SK-N-DZ (cell line): Measurements from ENCODE around the gene MLXIPL.
"Not testable (repeated sequence)": the region's sequence is repeated elsewhere in the genome, so short reads cannot be mapped to it uniquely, and the experiment has no call there.

Experiments
- DNase-seq: peaks from one replicate; pipeline ENCODE4 v3.0.0-alpha.2; 2015; ENCODE audit warnings: low spot score

The MLXIPL gene

DNA sequence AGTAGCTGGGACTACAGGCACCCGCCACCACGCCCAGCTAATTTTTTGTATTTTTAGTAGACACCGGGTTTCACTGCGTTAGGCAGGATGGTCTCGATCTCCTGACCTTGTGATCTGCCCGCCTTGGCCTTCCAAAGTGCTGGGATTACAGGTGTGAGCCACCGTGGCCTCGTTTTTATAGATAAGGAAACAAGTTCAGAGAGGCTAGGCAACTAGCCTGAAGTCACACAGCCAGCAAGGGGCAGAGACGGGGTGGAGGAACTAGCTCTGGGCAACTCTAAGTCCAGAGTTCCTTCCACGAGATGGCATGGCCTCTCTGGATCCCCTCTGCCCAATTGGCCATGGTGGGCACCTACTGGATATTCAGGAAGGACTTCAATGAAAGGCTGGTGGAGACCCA lies 9.4 kb downstream of the MLXIPL start:
- DNase-seq, result not testable (repeated sequence)

DNA sequence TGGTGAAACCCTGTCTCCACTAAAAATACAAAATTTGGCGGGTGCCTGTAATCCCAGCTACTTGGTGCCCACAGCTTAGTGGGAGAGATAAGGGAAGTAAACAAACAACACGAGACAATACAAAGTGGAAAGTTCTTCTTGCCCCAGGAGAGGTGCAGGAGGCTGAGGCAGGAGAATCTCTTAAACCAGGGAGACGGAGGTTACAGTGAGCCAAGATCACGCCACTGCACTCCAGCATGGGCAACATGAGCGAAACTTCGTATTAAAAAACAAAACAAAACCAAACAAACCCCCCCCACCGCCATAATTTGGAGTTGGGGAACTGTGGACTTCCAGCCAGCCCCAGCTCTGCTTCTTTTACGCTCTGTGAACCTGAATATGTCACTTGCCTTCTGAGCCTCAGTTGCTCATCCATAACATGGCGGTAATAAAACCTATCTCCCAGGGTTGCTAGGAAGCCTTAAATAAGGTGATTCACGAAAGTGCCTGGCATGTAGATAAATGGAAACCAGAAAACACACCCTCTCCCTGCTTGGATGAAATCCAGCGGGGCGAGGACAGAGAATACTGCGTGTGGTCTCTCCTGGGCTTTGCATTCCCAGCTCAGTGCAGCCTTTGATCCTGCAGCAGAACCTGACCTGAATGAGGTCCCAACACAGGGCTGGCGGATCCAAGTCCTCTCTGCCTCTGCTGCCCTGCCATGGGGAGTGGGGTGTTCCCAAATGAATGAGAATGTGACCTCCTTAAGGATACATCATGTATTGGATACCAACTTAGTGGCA lies 10.2 kb downstream of the MLXIPL start:
- no peak for DNase-seq

DNA sequence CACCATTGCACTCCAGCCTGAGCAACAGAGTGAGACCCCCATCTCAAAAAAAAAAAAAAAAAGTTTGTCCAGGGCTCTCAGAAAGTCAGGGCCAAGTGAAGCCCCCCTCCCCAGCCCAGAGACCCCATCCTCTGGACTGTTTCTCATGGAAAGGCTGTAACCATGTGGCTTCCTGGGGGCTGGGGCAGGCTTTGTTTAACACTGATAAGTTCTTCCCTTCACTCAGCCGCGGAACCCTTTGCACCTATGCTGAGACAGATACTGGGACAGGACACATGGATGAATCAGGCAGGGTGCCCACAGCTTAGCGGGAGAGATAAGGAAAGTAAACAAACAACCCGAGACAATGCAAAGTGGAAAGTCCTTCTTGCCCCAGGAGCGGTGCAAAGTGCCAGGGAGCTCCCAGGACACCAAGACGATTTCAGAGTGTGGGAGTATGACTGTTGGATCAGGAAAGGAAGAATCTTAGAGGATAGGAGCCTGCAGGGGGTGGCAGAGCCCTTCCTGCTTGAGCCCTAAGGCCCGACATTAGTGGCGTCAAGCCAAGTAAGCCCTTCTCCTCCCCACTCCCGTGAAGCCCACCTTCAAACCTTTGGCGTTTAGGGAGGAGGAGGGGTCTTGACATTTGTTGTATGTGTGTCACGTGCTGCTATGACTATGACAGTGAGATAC lies 11.6 kb downstream of the MLXIPL start:
- DNase-seq, result no peak

DNA sequence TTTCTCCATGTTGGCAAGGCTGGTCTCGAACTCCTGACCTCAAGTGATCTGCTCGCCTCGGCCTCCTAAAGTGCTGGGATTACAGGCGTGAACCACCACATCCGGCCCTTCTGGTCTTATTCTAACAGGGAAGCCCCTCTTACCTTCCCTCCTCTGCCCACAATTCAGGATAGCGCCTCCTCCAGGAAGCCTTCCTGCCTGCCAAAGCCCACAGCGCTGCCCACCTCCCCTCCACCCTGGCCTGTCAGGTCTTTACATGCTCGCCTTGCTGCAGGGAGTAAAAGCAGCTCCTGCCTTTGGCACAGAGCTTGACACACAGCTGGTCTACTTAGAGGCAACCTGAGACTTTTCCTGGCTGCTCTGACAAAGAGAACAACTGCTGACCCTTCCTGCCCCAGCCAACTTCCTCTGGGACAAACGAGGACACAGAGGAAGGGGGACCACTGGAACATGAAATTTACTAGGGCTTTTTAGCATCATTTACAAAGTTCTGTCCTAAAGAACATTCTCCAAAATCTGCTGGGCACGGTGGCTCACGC lies 13.2 kb downstream of the MLXIPL start:
- no peak for DNase-seq

DNA sequence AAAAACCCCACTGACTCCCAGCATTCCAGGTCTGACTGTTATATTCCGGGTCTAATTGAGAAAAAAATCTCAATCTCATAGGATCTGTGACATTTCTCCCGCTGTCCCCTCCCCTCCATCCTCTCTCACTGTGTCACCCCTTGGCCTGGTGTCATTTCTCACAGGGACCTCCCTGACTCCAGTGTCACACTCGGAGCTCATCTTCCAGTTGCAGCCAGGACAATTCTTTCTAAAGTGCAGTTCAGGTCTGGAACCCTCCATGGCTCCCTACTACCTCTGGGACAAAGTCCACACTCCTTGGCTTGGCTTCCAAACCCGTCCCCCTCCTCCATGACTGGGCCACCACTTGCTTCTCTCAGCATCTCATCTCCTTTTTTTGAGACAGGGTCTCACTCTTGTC lies 14.2 kb downstream of the MLXIPL start:
- DNase-seq, result no peak

DNA sequence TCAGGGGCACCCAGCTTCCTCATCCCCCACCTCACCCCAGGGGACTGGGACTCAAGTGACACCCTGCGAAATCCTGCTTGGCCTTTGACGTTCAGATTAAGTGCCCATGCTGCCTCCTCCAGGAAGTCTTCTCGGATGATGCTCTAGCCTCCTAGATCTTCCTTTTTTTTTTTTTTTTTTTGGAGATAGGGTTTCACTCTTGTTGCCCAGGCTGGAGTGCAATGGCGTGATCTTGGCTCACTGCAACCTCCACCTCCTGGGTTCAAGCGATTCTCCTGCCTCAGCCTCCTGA lies 16.7 kb downstream of the MLXIPL start:
- DNase-seq, result not testable (repeated sequence)

DNA sequence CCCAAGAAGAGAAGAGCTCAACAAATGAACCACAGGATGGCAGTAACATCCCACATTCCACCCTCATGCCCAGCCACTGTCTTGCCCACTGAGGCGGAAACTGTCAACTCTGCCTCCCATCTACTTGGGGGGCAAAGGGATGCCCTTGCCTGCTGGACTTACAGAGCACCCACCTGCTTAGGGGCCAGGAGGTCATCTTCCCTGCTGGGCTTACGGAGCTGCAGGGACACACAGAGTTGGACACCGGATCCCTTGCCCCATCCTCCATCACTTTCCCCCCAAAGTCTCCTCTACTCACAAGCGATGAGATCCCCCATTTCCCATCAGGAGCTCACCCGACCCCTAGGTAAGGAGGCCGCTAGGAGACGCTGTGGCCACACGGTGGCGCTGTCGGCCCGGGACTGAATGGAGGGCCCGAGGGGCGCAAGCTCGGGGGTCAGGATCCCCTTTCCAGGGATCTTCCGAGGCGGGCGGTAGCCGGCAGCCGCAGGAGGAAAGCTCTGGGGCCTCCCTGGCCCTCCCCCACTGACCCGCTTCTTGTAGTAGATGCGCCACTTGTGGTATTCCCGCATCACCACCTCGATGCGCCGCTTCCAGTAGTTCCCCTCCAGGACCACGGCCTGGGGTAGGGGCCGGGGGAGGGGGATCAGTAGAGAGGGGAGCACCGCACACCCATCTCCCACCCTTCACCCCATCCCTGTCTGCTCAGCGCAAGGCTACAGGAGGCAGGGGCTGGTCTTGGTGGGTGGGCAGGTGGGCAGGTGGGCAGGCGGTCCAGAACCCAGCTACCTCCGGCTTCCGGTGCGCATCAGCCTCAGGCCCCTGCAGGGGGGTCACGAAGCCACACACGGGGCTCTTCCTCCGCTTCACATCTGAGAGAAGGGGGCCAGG lies 17.3 kb downstream of the MLXIPL start:
- DNase-seq, result peak; percentile 63

DNA sequence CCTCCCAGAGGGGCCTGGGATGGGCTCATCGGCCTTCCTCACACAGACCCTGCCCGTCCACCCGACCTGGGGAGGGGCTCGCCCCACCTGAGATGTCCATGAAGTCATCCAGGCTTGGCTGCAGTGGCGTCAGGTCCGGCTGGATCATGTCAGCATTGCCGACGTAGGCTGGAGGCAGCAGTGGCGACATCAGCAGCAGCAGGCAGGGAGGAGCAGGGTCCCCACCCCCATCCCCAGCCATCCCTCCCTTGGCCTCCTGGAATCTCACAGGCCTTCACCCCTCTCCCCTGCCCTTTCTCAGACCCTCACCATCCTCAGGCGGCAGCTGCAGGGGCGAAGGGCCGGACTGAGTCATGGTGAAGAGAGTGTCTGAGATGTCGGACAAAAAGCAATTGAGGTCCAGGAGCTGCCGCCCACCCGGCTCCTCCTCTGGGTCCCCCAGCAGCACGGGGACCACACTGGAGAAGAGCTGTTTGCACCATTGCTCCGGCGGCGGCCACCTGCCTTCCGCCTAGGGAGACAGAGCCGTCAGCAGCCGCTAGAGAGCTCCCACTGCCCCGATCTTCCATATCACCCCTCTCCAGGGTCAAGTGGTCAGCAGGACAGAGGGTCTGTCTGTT lies 18.6 kb downstream of the MLXIPL start:
- DNase-seq, result no peak

DNA sequence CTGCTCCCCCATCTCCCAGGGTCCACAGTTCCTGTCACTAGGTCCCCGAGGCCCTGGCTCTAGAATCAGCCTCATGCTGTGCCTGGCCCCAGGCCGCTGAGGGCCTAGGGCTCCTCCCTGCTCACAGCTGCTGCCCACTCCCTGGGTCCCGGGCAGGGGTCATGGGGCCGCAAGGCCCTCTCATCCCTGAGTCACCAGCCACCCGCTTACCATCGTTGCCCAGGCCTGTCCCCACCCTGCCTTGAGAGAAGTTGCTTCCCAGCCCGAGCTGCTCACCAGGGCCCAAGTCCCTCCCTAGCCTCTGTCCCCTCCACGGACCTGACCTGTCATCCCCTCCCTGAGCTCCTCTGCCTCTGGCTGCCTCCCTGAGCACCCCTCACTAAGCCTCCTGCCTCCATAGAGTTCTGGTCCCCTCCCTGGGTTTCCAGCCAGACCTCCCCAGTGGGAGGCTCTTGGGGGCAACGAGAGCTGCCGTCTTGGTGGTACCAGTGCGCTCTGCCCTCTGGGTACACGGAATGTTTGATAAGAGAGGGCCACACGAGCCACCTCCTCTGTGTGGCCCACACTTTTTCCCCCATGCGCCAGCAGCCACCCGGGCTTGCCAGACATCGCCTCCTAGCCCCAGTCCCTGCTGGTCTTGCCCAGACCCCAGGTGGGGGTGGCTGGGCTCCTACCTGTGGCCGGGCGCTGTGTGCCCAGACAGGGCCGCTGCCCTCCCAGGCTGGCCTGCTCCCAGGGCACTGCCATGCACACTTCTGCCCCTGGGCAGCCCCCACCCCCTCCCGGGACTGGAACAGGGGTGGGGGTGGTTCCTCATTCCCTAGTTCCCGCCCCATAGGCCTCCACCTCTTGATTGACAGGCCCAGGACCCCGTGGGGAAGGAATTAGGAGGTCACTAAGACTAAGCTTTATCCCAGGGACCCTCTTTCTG lies 21.3 kb downstream of the MLXIPL start:
- no peak for DNase-seq

DNA sequence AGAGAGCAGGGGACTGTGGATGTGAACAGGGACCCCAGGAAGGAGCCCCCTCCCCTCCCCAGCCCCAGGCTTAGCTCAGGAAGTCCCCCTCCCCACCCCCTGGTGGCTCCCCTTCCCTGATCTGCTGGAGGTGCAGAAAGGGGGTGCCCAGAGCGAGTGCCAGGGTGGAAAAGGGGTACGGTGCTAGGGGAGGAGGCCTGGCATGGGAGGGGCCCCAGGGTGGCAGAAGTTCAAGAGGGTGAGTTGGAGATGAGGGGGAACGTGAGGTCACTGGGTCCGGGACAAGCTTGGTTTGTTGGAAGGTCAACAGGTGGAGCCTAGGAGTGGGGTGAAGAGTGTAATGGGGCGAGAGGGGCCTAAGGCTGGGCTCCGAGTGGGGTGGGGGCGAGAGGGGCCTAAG lies 24.4 kb downstream of the MLXIPL start:
- no peak for DNase-seq

DNA sequence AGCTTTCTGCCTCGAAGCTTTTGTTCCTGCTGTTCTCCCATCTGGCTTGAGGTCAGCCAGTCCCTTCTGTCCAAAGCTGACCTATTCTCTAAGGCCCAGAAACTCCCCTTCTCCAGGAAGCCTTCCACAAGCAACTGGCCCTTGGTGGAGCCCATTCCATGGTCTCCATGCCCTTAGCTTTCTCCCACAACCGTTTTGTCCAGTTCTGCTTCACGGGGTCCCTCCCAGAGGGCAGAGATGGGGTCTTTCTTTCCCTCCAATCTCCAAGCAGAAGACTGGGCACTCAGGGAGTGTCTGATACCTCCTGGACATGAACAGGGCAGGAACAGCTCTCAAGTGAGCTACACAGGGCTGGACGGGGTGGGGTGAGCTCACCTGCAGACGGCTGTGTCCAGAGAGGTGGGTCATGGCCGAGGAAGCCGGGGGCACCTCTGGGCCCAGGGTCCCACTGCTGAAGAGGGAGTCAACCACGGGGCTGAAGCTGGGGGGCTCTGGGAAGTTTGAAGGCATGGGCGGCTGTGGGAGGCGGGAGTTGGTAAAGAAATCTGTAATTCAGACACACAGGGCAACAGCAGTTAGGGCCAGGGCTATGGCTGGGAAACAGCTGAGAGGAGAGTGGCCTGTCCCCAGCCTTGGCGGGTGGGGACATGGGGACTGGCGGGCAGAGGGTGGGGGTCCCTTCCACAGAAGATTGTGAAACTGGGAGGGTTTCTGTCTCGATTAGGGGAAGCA lies 25.0 kb downstream of the MLXIPL start:
- DNase-seq, result no peak

DNA sequence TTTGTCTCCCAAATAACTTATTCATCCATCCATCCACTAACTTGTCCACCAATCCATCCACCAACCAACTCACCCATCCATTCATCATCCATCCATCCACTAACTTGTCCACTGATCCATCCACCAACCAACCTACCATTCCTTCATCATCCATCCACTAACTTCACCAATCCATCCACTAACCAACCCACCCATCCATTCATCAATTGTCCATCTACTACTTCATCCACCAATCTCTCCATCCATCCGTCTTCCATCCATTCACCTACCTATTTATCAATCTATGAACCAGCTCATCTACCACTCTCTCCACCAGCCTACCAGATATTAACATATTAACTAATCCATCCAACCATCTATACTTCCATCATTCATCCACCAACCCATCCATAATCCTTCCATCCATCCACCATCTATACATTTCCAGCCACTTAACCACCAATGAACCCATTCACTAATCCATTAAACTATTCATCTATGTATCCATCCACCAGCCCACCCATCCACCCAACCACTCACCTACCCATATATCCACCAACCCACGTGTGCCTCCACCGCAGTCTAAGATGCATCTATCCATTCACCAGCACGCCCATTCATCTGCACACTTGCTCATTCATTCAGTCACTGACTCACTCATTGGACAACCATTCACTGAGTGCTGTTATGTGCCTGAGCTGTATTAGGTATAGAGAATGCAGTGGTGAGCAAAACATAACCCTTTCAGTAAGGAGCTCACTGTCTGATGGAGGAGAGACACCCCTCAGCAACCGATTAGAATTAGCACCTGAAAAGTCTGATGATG lies 26.1 kb downstream of the MLXIPL start:
- no peak for DNase-seq

DNA sequence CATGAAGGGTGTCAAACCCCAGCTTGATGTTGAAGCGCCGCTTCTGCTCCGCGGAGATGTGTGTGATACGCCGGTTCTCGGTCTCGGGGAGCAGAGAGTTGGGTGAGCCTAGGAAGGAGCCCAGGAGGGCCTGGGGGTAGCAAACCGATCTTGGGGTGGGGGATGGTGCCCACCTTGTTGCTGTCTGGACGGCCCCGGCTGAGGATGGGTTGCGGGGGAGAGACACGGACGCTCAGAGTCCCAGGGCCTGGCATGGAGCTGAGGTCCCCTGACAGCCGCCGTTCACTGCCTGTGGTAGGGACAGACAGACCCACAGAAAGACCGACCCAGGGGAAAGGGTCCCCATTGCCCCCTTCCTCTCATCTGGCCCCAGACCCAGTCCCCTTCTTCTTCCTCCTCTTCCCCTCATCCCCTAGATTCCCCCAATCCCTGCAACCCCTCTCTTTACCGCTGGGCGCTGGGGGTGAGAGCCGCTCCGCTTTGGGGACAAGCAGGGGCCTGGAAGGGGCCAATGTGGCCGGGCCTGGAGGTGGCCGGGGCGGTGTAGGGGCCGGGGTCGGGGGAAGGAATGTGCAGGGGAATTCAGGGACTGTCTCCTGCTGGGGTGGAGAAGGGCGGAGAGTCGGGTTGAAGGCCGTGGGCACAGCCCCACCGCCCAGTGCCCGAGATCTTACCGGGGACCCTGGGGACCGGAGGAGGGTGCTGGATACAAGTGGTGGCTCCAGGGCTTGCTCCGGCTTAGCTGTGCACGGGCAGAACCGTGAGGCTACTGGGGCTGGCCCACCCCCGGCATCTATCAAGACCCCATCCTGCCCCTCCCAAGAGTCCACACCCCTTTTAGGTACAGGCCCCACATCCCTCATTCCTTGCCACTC lies 27.9 kb downstream of the MLXIPL start:
- no peak for DNase-seq

DNA sequence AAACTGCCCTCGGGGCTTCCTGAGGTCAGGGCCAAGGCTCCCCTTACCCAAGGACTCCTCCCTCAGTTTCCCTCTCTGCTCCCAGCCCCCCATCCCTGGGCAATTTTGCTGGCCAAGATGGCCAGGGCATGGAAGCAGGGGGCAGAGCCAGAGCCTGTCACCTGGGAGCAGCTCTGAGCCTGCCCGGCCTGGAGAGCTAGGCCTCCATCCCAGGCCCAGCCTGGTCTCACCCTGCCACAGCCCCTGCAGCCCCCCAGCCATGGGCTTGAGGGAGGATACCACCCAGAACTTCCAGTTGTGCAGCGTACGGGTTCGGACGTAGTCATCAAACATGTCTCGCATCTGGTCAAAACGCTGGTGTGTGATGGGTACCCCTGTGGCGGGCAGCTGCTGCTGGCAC lies 29.0 kb downstream of the MLXIPL start:
- no peak for DNase-seq

DNA sequence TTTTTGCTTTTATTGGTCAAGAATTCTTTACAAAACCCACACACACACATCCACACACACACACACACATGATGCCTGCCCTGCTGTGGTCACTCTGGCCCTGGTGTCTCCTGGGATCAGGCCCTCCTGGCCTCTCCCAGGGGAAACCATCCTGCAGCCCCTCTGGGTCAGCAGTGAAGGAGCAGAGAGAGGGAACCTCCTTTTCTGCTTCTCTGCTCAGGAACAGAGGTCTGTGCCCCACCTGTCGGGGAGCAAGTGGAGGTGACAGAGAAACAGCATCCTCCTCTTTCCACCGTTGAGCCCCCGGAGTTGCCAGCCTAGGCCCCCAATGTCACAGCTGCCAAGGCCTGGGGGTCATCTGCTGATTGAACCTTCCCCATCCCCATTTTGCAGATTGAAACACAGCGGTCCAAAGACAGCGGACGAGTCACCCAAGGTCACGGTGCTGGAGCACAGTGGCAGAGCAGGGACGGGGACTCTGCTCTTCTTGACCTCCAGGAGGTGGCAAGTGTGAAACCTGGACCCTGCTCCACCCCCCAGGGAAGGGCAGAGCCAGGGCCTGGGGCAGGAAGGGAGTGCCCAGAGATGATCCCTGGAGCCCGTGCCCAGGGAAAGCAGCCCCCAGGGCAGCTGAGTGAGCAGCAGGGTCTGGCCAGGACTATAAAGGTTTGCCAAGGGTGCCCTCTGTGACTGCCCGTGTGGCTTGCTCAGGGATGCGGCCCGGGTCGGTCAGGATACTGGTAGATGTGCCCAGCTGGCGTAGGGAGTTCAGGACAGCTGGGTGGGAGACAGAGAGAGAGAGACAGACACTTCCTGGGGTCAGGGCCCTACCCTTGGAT lies 30.9 kb downstream of the MLXIPL start:
- DNase-seq, result no peak

DNA sequence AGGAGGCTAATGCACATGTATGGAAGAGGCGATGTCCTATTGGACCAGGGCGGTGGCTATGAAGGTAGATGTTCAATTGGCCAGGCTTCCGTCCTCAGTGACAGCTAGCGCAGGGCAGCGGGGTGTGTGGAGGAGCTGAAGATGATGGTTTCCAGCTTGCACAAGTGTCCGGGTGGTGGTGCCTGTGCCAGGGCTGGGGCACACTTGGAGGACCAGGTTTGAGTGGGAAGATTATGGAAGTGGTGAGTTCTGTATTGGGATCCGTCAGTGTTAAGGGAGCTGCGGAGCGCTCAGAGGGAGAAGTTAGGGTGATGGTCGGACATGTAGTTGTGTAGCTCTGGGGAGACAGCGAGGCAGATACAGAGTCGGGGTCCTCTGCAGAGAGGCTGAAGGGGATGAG lies 37.4 kb downstream of the MLXIPL start:
- DNase-seq, result no peak

DNA sequence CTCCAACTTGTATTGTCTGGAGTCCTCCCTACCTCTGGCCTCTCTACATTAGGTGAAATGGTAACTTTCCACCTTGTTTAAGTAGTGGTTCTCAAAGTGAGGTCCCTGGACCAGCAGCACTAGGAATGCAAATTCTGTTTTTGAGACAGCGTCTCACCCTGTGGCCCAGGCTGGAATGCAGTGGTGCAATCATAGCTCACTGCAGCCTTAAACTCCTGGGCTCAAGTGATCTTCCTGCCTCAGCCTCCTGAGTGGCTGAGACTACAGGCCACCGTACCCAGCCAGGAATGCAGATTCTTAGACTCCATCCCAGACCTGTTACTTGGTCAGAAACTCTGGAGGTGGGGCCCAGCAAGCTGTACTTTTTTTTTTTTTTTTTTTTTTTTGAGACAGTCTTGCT lies 39.1 kb downstream of the MLXIPL start:
- DNase-seq, result no peak
